Immature natural killer cell (primary cell): ENCODE measurements around the gene ATP8B4. TPM values are rescaled to one million over a fixed set of nuclear protein-coding genes. Genes with fewer than 3 reads are reported as not detected.
A peak's percentile ranks its signal among the peaks of the same experiment; 100 is the strongest.
"Not testable (repeated sequence)": the region's sequence is repeated elsewhere in the genome, so short reads cannot be mapped to it uniquely, and the experiment has no call there.

Experiments used
- DNase-seq, 3 donors: peaks; one replicate each; pipeline ENCODE4 v3.0.0; 2022; ENCODE audit warnings: mixed read lengths in 1 of 3
- H3K27ac Mint-ChIP-seq, 6 donors: one replicate each; pipeline ENCODE4 v1.8.0; 2020; ENCODE audit warnings: mixed read lengths in 6 of 6, mild to moderate bottlenecking in 5 of 6, inconsistent platforms in 4 of 6, moderate library complexity in 3 of 6
- H3K27me3 Mint-ChIP-seq, 3 donors: one replicate each; pipeline ENCODE4 v1.8.0; 2020 to 2021; ENCODE audit warnings: low read depth in 3 of 3, mild to moderate bottlenecking in 3 of 3, mixed read lengths in 3 of 3, moderate library complexity in 3 of 3, inconsistent platforms in 1 of 3
- H3K36me3 Mint-ChIP-seq, 3 donors: one replicate each; pipeline ENCODE4 v1.8.0; 2020; ENCODE audit warnings: mixed read lengths in 3 of 3, inconsistent platforms in 2 of 3, mild to moderate bottlenecking in 2 of 3
- H3K4me1 Mint-ChIP-seq, 2 donors: one replicate each; pipeline ENCODE4 v1.8.0; 2020; ENCODE audit warnings: inconsistent platforms in 2 of 2, mild to moderate bottlenecking in 2 of 2, mixed read lengths in 2 of 2, moderate library complexity in 1 of 2
- H3K4me3 Mint-ChIP-seq, 5 donors: one replicate each; pipeline ENCODE4 v1.8.0; 2020; ENCODE audit warnings: mild to moderate bottlenecking in 5 of 5, mixed read lengths in 5 of 5, inconsistent platforms in 3 of 5, moderate library complexity in 3 of 5
- H3K9me3 Mint-ChIP-seq, 6 donors: one replicate each; pipeline ENCODE4 v1.8.0; 2020; ENCODE audit warnings: mild to moderate bottlenecking in 6 of 6, mixed read lengths in 6 of 6, inconsistent platforms in 4 of 6, moderate library complexity in 3 of 6
- polyA plus RNA-seq, 3 donors: library from polyadenylated mRNA; unstranded; fragments of 300-500 nt; fragmentation: Illumina TruSeq; gene quantifications; one replicate each; pipeline ENCODE4 v1.2.3, GENCODE V29; 2021

Gene ATP8B4
- polyA plus RNA-seq, 3 donors from 2014 or later, result 10.8 to 22.7 (median 18.5) TPM

- Mint-ChIP-seq H3K36me3 (peaks cover 8 to 9% (median 9%) of the 10 kb centered on the region in 3 donors), H3K4me3 (peak overlapping the region in 4 of 5 donors; percentile 5 to 50 (median 16)), H3K9me3 (no peaks in the 10 kb centered on the region), H3K4me1 (peaks cover 84 to 96% of the 10 kb centered on the region in 2 donors), H3K27me3 (peaks cover 0 to 4% (median 2%) of the 10 kb centered on the region in 3 donors), H3K27ac (peak overlapping the region; percentile 25 to 92 (median 72))
- DNase-seq, result no peak
Measured at GRCh38 chr15:50112488-50113186, 6.4 kb downstream of the ATP8B4 start.

DNA sequence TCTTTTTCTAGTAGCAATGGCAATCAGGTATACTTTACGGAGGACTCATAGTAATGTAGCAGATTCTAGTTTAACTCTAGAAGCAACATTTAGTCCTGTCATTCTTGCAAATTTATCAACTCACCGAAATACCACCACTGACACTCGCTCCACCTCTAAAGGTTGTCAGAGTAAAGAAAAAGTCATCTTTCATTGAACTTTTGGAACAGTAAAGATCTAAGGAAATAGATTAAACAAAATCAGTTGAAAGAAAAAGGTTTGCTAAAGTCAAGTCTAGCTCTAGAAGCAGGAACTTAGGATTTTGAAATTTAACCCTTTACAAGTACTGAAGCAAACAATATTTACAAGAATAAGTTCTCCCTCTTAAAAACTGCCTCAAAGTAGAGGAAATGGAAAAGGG, 8.7 kb downstream of the ATP8B4 start:
- no peak for DNase-seq
- no peaks in the 10 kb centered on the region for H3K9me3 Mint-ChIP-seq
- H3K27me3 Mint-ChIP-seq, result peaks cover 0 to 2% (median 0%) of the 10 kb centered on the region in 3 donors
- peaks cover 82 to 97% of the 10 kb centered on the region in 2 donors for H3K4me1 Mint-ChIP-seq
- peak overlapping the region; percentile 79 to 88 (median 87) for H3K4me3 Mint-ChIP-seq
- H3K27ac Mint-ChIP-seq, result peak overlapping the region; percentile 82 to 97 (median 88)
- H3K36me3 Mint-ChIP-seq, result peaks cover 0 to 5% (median under 1%) of the 10 kb centered on the region in 3 donors

DNA sequence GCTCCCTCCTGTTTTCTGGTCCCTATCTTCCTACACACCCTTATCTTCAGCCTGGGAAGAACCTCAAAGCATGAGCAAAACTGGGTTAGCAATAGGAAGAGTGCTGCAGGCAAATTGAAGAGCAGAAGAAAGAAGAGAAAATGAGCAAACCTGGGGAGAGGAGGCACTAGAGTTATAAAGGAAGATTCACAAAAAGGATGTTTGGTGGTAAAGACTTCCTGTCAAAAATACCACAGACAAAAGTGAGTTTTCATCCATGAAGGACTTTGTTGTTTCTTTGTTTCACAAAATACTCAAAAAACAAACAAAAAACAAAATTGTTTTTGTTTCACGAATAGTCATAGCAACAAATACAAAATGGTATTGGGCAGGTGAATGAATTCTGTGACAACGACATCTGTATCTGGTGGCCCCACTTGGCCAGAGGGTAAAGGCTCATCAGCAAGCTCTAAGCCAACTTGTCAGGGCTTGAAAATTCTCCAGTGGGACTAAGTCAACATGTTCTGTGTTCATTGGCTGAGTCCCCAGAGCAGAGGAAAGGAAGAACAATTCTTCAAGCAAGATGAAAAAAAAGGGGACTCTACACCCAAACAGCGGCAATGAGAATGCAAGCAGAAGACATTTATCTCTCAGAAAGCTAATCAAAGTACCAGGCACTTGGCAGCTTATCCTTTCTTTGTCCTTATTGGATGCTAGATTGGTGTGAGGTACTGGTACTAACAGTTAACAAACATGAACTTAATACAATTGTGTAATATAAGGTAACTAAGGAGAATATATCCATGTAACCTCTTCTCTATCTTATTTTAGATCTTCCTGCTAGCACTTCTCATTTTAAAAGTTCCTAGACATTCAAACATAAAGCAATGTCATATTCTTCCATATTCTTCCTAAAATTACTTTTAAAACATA, 9.7 kb downstream of the ATP8B4 start:
- peak overlapping the region; percentile 82 to 97 (median 90) for H3K27ac Mint-ChIP-seq
- H3K4me1 Mint-ChIP-seq, result peaks cover 84 to 97% of the 10 kb centered on the region in 2 donors
- H3K9me3 Mint-ChIP-seq, result no peaks in the 10 kb centered on the region
- H3K4me3 Mint-ChIP-seq, result peak overlapping the region; percentile 79 to 88 (median 87)
- H3K27me3 Mint-ChIP-seq, result peaks cover 0 to 4% (median 0%) of the 10 kb centered on the region in 3 donors
- peak in 2 of 3 donors; percentile 14 to 35 for DNase-seq
- H3K36me3 Mint-ChIP-seq, result peaks cover 2 to 11% (median 8%) of the 10 kb centered on the region in 3 donors

DNA sequence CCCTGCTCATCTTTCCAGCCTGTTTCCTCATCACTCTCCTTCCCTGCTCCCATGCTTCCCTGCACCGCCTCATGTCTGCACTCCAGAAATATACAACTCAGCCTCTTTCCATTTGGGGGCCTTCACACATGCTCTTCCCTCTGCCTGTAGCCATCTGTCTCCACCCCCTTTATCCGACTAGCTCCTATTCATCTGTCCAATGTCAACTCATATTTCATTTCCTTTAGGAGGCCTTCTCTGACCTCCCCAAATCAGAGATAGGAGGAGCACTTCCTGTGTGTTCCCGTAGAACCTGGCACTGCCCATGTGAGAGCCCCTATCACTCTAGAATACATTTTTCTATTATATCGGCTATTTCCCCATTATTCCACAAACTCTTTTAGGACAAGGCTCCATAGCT, 10.6 kb downstream of the ATP8B4 start:
- H3K4me3 Mint-ChIP-seq, result peak overlapping the region; percentile 79 to 88 (median 87)

DNA sequence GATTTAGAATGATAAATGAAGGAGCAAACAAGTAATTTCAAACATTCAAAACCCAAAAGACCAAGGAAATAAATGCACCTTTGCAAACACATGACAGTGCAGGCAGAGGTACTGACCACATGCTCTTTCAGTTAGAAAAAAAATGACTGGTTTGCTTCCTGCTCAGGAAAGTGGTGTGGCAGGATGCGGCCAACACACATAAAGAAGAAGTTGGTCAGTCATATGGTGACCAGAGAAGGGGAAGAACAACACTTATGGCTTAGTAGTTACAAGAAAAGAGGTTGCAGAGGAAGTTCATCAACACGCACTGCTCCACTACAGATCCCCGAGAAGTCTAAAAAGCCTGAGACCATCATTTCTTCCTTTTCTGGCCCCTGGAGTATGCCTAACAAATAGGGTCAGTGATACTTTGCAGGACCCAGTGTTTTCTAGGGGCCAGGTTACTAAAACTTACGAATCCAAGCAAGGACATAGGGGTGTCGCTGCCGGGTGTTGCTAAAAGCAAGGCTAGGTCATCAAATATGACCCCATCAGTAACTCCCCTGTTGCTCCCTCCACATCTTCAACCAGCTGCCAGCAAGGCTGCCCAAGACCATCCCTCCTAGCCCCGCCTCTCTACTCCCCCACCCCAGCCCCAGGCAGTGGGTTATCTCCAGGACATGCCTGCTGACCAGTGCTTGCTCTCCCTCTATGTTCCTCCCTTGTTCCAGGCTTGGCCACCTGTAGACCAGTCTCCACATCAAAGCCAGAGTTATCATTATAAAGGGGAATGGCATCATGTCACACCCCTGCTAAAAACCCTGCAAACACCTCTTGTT, 11.2 kb downstream of the ATP8B4 start:
- Mint-ChIP-seq H3K27ac (peak overlapping the region; percentile 82 to 97 (median 90)), H3K36me3 (peaks cover 13 to 23% (median 14%) of the 10 kb centered on the region in 3 donors), H3K27me3 (peaks cover 0 to 4% (median 0%) of the 10 kb centered on the region in 3 donors), H3K9me3 (no peaks in the 10 kb centered on the region), H3K4me1 (peaks cover 90 to 99% of the 10 kb centered on the region in 2 donors), H3K4me3 (peak overlapping the region; percentile 79 to 88 (median 87))
- DNase-seq, result peak; percentile 63 to 70 (median 65)

More for the DNA sequence above, 10.6 kb downstream of the ATP8B4 start:
- H3K9me3 Mint-ChIP-seq, result no peaks in the 10 kb centered on the region
- peak overlapping the region; percentile 82 to 97 (median 90) for H3K27ac Mint-ChIP-seq
- H3K27me3 Mint-ChIP-seq, result peaks cover 0 to 4% (median 0%) of the 10 kb centered on the region in 3 donors
- peaks cover 89 to 99% of the 10 kb centered on the region in 2 donors for H3K4me1 Mint-ChIP-seq
- peaks cover 10 to 19% (median 14%) of the 10 kb centered on the region in 3 donors for H3K36me3 Mint-ChIP-seq
- no peak for DNase-seq

DNA sequence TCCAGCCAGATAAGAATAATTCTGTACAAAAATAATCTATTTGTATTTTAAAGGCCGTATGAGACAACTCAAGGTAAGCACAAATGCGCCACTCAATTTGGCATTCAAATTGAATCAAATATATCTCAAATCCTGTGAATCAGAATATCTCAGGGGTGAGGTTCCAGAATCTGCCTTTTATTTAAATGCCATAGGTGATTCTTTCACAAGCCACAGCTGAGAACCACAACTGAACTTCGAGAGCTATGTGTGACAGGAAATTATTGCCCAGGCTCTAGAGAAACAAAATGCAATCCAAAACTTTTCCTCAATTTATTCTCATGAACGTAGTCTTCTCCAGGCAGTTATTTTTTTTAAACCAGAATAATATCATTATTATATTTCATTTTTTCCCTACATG, 11.9 kb downstream of the ATP8B4 start:
- peak overlapping the region; percentile 79 to 88 (median 87) for H3K4me3 Mint-ChIP-seq
- peak overlapping the region; percentile 82 to 97 (median 90) for H3K27ac Mint-ChIP-seq
- peaks cover 0 to 4% (median 0%) of the 10 kb centered on the region in 3 donors for H3K27me3 Mint-ChIP-seq
- DNase-seq, result peak; percentile 19 to 55 (median 40)
- no peaks in the 10 kb centered on the region for H3K9me3 Mint-ChIP-seq
- peaks cover 14 to 24% (median 16%) of the 10 kb centered on the region in 3 donors for H3K36me3 Mint-ChIP-seq
- peaks cover 90 to 99% of the 10 kb centered on the region in 2 donors for H3K4me1 Mint-ChIP-seq

DNA sequence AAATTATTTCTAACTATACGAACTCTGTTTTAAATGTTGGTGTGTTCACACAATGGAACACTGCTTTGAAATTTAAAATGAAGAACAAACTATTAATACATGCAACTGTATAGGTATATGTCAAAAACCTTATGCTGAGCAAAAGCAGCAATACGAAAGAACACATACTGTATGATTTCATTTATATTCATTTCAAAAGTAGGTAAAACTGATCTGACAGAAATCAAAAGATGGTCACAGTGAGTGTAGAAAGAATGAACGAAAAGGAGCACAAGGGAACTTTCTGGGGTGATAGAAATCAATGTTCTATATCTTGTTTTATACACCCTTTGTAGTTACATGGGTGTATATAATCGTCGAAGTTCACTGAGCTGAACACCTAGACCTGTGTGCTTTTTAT, 12.6 kb downstream of the ATP8B4 start:
- DNase-seq, result no peak
- H3K27me3 Mint-ChIP-seq, result peaks cover 0 to 4% (median 0%) of the 10 kb centered on the region in 3 donors
- H3K4me1 Mint-ChIP-seq, result peaks cover 88 to 99% of the 10 kb centered on the region in 2 donors
- H3K27ac Mint-ChIP-seq, result peak overlapping the region; percentile 21 to 71 (median 58)
- peaks cover 17 to 28% (median 20%) of the 10 kb centered on the region in 3 donors for H3K36me3 Mint-ChIP-seq
- H3K9me3 Mint-ChIP-seq, result no peaks in the 10 kb centered on the region
- peak overlapping the region in 2 of 5 donors; percentile 14 to 18 for H3K4me3 Mint-ChIP-seq

GRCh38 chr15:50100486-50100885, 18.5 kb downstream of the ATP8B4 start:
- Mint-ChIP-seq H3K27ac (peak overlapping the region in 2 of 6 donors; percentile 16 to 77), H3K9me3 (no peaks in the 10 kb centered on the region), H3K36me3 (peaks cover 17 to 35% (median 26%) of the 10 kb centered on the region in 3 donors), H3K27me3 (peaks cover 0 to 2% (median 0%) of the 10 kb centered on the region in 3 donors), H3K4me3 (peak overlapping the region in 1 of 5 donors; percentile 16), H3K4me1 (peaks cover 51 to 90% of the 10 kb centered on the region in 2 donors)
- no peak for DNase-seq

DNA sequence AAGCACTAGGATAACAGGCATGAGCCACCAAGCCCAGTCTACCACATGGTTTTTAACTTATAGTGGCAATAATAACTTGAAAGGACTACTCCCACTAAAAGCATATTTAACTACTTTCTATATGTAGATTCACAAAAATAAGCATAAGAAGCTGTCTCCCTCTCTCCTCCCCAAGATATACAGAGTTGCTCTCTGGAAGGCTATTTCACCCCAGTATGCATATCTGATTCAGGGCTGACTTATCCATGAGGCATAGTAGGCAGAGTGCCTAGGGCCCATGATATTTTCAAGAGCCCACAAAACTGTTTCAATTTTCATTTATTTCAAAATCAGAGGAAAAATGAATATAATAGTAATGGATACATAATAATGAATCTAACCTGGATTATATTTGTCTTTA, 20.5 kb downstream of the ATP8B4 start:
- no peak overlapping the region for H3K4me3 Mint-ChIP-seq
- peak overlapping the region in 4 of 6 donors; percentile 8 to 67 (median 36) for H3K27ac Mint-ChIP-seq
- peaks cover 8 to 21% (median 12%) of the 10 kb centered on the region in 3 donors for H3K36me3 Mint-ChIP-seq
- H3K9me3 Mint-ChIP-seq, result no peaks in the 10 kb centered on the region
- peaks cover 46 to 88% of the 10 kb centered on the region in 2 donors for H3K4me1 Mint-ChIP-seq
- no peaks in the 10 kb centered on the region for H3K27me3 Mint-ChIP-seq
- no peak for DNase-seq

GRCh38 chr15:50095938-50096821, 22.9 kb downstream of the ATP8B4 start:
- no peak for DNase-seq
- Mint-ChIP-seq H3K27me3 (peaks cover 0 to 1% (median 0%) of the 10 kb centered on the region in 3 donors), H3K4me3 (no peak overlapping the region), H3K9me3 (no peaks in the 10 kb centered on the region), H3K36me3 (peaks cover 3 to 12% (median 11%) of the 10 kb centered on the region in 3 donors), H3K27ac (peak overlapping the region in 5 of 6 donors; percentile 9 to 82 (median 35)), H3K4me1 (peaks cover 32 to 80% of the 10 kb centered on the region in 2 donors)

DNA sequence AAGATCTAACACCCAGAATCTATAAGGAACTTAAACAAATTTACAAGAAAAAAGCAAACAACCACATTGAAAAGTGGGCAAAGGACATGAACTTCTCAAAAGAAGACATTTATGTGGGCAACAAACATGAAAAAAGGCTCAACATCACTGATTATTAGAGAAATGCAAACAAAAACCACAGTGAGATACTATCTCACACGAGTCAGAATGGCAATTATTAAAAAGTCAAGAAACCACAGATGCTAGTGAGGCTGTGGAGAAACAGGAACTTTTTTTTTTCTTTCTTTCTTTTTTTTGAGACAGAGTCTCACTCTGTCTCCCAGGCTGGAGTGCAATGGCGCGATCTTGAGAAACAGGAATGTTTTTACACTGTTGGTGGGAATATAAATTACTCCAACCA, 29.6 kb downstream of the ATP8B4 start:
- Mint-ChIP-seq H3K4me3 (peak overlapping the region; percentile 22 to 54 (median 41)), H3K27ac (peak overlapping the region; percentile 55 to 90 (median 83)), H3K4me1 (peaks cover 36 to 60% of the 10 kb centered on the region in 2 donors), H3K36me3 (peaks cover 6 to 14% (median 8%) of the 10 kb centered on the region in 3 donors)
- not testable (repeated sequence) for DNase-seq, H3K9me3 Mint-ChIP-seq, H3K27me3 Mint-ChIP-seq

DNA sequence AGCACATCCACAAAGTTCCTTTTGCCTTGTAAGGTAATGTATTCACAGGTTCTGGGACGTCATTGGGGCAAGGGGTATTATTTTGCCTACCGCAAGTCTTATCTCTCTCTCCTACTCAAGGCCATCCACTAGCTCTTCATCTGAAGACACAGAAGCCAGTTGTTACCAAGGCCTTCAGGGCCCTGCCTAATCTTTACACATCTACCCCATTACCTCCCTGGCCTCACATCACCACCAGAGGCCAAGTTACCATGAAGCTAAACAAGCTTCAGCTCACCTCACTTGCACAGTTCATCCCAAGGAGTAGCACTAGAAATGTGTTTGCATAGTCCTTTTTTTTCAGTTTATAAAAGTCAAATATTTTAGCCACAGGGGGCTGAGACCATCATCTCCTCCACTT, 34.1 kb downstream of the ATP8B4 start:
- Mint-ChIP-seq H3K27ac (peak overlapping the region; percentile 21 to 89 (median 80)), H3K9me3 (peaks cover 0 to 2% (median 0%) of the 10 kb centered on the region in 6 donors), H3K36me3 (peaks cover 0 to 6% (median 5%) of the 10 kb centered on the region in 3 donors), H3K4me1 (peaks cover 58 to 73% of the 10 kb centered on the region in 2 donors), H3K4me3 (no peak overlapping the region), H3K27me3 (peaks cover 0 to 4% (median 0%) of the 10 kb centered on the region in 3 donors)
- DNase-seq, result no peak
